ENCODE data around the gene ARSD.
"Not testable (repeated sequence)": the region's sequence is repeated elsewhere in the genome, so short reads cannot be mapped to it uniquely, and the experiment has no call there.

The ARSD gene

DNA sequence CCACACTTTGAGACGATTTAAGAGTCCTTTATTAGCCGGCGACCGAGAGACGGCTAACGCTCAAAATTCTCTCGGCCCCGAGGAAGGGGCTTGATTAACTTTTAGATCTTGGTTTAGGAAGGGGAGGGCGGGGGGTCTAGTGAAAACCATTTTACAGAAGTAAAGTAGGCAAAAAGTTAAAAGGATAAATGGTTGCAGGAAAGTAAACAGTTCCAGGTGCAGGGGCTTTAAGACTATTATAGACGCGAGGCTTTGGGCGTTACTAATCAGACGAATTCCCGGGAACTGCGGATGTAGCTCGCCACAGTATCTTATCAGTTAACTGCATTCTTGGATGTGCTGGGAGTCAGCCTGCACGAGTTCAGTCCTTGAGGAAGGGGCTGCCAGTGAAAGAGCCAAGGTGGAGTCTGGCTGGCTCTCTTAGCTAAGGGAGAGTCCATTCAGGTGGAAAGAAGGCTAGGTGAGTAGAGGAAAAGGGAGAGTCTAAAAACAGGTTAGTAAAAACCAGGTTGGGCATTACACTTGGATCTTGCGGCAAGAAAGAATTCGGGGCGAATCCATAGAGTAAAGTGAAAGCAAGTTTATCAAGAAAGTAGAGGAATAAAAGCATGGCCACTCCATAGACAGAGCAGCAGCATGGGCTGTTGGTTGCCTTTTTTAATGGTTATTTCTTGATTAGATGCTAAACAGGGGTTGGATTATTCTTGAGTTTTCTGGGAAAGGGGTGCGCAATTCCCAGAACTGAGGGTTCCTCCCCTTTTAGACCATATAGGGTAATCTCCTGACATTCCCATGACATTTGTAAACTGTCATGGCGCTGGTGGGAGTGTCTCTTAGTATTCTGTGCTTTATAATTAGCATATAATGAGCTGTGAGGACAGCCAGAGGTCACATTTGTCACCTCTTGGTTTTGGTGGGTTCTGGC is 38.3 kb downstream of the ARSD start:
- not testable (repeated sequence) for DNase-seq

DNA sequence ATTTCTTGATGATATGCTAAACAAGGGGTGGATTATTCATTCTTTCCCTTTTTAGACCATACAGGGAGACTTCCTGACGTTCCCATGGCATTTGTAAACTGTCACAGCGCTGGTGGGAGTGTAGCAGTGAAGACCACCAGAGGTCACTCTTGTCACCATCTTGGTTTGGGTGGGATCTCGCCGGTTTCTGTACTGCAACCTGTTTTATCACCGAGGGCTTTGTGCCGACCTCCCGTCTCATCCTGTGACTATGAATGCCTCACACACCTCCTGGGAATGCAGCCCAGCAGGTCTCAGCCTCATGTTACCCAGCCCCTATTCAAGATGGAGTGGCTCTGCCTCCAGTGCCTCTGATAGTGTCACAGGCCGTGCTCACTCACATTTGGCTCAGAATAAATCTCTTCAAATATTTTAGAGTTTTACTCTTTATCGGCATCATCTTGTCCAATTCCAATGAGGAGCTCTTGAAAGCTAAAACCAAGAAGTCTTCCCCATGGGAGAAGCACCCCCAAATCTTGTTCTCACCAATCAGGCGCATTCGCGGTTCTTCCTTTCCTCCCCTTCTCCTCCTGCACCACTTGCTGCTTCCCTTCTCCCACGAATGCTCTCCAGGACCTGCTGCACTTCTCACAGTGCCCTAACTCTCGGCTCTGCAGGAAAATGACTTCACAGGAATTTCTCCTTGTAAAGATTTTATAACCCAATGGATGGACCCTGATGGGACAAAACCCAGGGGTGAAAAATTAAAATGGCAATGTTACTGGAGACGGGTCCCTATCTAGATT is 39.2 kb downstream of the ARSD start:
- DNase-seq = not testable (repeated sequence)

DNA sequence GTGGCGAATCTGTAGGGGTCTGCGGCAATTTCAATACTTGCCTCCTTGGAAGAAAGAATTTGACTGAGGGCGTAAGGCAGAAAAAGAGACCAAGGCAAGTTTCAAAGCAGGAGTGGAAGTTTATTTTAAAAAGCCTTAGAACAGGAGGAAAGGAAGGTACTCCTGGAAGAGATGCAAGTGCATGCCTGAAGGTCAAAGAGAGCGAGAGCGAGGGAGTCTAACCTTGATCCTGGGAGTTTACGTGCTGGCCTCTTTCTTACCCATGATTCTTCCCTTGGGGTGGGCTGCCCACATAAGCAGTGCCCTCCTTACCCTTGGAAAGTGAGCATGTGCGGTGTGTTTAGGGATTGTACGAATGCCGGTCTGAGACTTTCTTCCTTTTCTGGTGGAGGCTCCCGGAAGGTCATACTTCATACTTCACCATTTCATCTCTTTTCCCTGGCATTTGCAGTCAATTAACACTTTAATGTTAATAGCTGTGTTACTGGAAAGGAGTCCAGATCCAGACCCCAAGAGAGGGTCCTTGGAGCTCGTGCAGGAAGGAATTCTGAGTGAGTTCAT is 40.0 kb downstream of the ARSD start:
- no peak for DNase-seq

DNA sequence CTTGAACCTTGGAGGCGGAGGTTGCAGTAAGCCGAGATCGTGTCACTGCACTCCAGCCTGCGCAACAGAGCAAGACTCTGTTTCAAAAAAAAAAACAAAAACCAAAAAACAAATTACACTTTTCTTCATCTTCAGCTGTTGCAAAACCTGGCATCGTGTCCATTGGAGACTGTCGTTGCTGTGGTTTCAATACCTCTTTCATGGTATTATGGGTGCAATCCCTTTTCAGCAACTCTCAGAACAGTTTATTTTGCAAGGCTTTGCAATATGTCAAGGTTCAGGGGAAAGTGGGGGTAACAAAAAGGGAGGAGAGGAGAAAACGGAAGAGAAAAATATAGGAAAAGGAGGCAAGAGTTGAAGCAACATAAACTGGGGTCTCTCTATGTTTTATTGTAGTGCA is 40.8 kb downstream of the ARSD start:
- DNase-seq = no peak

DNA sequence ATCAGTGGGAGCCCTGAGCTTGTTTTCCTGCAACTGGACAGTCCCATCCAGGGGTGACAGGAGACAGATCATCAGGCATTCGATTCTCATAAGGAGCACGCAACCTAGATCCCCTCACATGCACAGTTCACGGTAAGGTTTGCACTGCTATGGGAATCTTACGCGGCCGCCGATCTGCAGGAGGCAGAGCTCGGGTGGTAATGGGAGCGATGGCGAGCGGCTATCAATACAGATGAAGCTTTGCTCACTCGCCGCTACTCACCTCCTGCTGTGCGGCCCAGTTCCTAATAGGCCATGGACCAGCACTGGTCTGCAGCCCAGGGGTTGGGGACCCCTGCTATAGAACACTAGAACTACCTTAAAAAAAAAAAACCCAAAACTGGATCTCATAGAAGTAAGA is 45.4 kb downstream of the ARSD start:
- no peak for DNase-seq

DNA sequence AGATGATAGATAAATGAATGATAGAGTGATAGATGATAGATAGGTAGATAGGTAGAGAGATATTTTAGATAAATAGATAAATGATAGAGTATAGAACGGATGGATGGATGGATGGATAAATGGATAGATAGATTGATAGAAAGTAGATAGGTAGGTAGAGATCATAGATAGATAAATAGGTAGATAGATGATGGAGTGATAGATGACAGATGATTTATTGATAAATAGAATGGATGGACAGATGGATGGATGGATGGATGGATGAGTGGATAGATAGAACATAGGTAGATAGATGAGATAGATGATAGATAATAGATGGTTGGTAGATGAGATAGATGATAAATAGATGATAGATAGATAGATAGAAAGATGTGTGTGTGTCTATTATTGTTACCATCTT is 49.5 kb downstream of the ARSD start:
- no peak for DNase-seq

DNA sequence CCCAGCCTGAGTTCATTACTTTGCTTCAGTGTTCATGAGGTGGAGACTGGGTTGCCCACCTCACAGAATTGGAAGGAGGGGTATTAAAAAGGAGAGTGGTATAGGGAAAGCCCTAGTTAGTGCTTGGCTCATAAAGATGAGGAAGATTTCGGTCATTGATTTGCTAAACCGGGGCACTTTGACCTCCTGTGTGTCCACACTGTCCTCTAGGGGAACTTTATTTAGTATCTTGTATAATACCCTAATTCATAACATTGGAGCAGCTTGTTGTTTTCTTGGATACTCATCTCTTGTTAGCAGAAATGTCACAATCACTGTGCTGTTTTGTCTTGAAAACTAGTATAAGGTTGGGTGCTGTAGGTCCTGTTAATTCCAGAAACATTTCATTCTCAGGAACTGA is 50.6 kb downstream of the ARSD start:
- no peak for DNase-seq

DNA sequence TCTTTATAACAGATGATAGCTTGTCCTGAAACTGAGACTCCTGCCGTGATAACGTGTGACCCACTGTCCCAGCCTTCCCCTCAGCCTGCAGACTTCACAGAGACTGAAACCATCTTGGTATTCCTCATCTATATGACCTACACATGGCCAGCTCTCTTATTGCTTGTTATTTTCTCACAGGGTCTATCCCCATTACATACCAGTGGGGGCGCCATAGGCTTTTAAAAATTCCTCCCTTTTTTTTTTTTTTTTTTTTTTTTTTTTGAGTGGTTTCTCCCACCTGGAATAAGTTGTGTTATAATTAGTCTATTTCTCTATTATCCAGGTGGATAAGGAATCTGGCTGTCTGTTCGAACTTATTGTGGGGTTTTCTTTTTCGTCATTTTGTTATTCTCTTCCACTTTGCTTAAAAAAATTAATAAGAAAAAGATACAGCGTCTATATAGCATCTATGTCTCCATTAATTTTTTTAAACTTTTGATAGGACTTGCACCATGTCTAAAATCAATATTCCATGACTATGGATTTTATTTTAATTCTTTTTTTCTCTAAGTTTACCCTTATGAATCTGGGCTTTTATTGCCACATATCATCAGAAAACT is 53.2 kb downstream of the ARSD start:
- no peak for DNase-seq

DNA sequence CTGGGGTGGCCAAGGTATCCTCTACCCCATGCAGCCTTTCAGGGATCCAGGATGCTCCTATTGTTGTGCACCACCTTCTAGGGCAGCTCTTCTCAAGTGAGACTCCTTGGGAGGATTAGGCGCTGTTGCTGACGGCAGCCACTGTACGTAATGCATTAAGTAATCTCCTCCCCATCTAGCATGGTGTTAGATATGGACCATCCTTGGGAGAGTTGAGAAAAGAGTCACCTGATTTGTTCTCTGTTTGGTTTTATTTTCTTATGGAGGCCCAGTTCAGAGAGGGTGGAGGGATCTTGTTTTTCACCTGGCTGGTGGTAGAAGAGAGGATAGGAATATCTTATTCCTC is 54.0 kb downstream of the ARSD start:
- DNase-seq = no peak

DNA sequence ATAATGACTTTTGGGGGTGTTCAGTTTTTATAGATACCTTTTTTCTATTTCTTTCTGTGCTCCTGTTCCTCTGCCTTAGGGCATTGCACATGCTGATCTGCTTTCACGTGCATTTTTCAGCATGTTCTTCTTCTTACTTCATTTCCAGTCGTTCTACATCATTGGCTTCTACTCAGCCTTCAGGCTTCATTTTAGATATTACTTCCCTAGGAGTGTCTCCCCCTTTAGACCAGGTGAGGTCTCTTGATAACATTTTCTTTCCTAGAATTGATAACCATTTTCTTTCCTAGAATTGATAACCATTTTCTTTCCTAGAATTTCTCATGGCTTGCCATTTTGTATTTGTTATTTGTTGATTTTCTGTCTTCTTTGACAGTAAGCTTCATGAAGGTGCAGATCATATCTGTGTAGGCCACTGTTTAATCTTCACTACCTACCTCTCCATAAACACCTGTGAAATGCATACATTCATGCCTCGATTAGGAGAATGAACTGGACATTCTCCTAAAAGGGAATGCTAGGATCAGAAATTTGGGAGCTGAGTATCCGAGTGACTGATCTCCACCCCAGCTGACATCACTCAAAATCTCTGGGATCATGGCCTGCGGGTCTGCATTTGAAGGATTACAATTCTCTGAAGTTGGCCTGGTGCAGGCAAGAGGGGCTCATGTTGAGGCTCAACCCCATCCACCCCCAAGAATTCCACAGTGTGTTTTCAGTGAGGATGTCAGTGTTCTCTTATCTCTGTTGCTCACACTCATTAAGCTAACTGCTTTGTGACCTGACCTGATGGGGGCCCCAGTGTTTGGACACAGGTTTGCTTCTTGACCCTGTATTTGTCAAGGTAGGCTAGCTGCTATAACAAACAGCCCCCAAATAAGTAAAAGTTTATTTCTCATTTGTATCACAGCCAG is 54.7 kb downstream of the ARSD start:
- no peak for DNase-seq

DNA sequence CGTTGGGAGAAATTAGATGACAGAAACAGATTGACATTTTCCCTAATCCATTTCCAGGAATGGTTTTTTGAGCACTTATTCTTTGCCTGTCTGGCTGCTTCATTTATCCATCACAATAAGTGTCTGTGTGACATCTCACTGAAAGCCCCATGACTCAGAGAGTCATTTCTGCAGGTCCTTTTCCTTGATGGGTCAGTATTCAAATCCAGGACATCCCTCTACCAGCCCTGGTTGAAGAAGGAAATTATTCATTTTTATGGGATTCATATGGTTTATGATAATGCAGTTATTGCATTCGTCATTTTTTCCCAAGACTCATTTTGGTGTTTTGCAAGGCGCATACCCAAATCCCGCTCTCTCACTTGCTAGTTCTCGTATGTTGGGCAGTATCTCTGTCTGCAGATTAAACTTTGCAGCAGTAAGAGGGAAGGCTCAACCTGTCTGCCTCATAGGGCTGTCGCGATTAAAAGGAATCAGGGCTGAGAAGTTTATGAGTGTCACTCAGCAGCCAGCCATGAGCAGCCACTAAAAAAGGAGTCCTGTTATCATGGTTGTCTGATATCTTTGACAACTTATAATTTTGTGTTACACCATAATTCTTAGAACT is 56.4 kb downstream of the ARSD start:
- DNase-seq = no peak

DNA sequence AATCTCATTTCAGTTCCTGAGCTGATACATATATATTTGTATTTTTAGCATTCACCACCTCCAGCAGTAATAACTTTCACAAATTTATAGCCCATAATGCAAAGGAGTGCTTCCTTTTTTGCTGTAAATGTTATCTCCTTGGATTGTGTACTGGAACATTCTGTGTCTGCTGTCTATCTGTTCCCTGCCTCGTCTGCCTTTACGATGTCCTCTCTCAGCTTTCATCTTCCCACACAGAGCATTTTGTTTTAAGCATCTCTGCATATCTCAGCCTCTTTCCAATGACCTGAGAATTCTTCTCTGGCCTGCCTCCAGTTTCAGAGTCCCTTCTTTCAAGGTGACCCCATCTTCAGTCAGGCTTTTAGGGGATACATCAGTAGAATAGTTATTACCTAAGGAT is 57.3 kb downstream of the ARSD start:
- DNase-seq = no peak

DNA sequence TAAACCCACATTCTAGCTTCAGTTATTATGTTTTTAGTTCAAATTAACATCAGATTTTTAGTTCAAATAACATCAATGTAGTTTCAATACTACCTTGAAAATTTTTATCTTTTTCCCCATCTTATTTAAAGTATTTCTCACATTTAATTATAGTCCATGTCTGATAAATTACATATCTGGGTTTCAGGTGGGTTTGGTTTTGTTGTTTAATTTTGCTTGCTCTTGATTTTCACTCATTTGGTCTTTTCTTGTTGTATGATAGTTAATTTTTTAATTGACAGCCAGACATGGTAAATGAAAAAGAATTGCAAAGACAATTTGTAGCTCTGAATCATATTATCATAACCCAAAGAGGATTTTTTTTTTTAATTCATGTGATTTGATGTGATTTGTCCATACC is 58.5 kb downstream of the ARSD start:
- no peak for DNase-seq

DNA sequence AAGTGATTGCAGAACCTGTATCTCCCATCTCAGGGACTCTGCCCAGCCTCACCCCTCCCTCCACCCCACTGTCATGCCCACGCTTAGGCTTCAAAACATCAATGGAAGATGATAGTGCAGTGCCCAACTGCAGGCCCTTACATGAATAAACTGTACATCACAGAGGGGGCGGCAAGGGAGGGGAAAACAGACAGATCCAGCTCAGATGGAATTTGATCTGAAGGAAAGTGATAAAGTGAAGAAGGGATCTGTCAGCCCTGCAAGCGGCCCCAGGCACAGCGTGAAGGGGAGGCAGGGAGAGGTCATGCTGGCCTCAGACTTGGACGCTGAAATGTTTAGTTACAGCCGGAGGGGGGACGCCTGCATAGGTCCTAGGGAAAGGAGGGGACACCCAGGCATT is 61.9 kb downstream of the ARSD start:
- no peak for DNase-seq

DNA sequence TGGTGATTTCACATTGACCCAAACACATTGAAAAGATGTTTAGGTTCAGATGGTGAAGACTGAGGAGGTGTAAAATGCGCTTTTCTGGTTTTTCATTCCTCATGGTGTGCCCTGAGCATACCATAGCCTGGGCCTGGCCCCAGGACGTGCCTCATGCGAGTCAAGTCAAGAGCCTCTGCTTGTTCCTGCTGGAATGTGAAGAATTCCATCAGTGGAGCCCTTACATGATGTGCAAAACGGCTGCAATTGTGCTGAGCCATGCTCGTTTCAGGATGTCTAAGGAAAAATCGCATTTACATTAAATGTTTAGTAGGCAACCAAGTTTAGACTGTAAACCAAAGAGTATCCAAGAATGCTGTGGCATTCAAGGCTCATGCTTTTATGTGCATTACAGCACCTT is 65.5 kb downstream of the ARSD start:
- DNase-seq = no peak

DNA sequence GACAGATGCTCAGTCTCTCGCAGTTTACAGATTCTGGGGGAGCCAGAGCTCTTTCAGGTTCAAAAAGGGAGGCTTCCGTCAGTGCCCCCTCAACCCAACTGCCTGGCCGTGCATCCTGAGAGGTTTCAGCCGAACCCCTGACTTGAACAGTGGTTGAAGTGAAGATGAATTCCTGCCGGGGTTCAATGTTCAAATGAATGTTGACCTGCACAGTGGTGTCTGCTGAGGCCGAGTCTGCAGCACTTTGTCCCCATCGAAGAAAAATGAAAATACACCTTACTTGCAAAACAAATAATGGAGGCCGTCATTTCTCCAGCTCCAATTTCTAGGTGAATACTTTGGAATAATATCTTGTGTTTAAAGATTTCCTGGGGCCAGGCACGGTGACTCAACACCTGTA is 66.7 kb downstream of the ARSD start:
- DNase-seq = no peak

DNA sequence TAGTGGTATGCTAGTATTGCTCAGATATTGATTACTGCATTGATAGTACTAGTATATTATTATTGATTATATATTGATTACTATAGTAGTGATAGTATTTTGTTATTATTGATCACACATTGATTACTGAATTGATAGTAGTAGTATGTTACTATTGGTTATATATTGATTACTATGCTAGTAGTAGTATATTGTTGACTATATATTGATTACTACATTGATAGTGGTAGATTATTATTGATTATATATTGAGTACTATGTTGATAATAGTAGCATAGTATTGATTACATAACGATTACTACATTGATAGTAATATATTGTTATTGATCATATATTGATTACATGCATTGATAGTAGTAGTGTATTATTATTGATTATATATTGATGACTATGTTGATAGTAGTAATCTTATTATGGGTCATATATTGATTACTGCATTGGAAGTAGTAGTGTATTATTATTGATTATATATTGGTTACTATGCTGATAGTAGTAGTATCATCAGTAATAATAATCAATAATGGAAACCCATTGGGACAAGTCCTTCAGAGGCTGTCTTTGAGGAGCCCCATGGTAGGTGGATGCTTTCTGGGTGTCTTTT is 69.8 kb downstream of the ARSD start:
- no peak for DNase-seq

DNA sequence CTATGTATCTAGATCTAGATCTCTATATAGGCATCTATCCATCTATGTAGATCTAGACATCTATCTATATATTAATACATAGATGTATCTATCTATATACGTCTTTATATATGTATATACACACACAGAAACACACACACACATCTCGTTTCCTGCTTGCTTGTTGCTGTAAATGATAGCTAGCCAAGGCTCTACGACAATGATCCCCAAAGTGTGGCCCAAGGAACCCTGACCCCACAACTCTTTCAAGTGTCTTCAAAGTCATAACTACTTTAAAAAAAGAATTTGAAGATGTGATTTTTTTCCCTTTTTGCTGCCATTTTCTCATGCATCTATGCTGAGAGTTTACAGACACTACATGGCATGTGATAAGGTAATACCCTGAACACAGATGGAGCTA is 71.6 kb downstream of the ARSD start:
- no peak for DNase-seq

DNA sequence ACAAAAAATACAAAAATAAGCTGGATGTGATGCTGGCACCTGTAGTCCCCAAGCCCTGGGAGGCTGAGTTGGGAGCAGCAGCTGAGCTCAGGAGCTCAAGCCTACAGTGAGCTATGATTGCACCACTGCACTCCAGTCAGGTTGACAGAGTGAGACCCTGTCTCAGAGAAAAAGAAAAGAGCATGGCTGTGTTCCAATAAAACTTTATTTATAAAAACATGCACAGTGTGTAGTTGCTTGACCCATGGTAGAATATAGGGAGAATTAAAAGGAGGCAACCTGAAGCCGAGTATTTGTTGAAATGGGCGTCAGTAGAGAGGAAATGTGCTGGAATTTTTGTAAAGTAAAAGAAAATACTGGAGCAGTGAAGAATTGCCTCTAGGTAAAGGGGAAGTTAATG is 73.4 kb downstream of the ARSD start:
- no peak for DNase-seq

DNA sequence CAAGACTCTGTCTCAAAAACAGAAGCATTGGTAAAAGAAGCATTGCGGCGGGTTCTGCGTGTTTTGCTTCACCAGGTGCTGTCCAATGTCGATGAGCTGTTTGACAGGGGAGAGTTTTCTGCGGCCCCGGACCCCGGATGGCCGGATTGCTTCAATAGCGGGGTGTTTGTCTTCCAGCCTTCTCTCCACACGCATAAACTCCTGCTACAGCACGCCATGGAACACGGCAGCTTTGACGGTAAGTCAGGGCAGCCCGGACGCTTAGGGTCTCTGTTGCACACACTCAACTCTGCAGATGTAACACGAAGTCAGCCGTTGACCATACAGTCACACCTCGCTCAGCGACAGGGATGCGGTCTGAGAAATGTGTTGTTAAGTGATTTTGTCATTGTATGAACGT is 74.2 kb downstream of the ARSD start:
- no peak for DNase-seq

Measured in activated CD4-positive, alpha-beta T cell treated with anti-CD3 and anti-CD28 coated beads for 4 hours (primary cell).